ENCODE measurements around the gene FOXP4.
"Not testable (repeated sequence)": the region's sequence is repeated elsewhere in the genome, so short reads cannot be mapped to it uniquely, and the experiment has no call there.

FOXP4 gene

GRCh38 chr6:41608443-41609151 lies 62.4 kb downstream of the FOXP4 start:
- no peaks in the 10 kb centered on the region for H3K36me3 ChIP-seq (ENCODE audit: insufficient read depth, low read length)
- no peaks in the 10 kb centered on the region for H3K4me1 ChIP-seq (ENCODE audit: insufficient read depth, low read length)
- no peak overlapping the region for H3K9ac ChIP-seq (ENCODE audit: low read depth, low read length)
- H3K9me3 ChIP-seq (ENCODE audit: control insufficient read depth, insufficient read depth, low read length) = peaks cover 3% of the 10 kb centered on the region; the same call in 1 of the 2 replicates

GRCh38 chr6:41614715-41615114 lies 68.5 kb downstream of the FOXP4 start:
- Histone ChIP-seq H3K36me3 (ENCODE audit: insufficient read depth, low read length) (no peaks in the 10 kb centered on the region), H3K9me3 (ENCODE audit: control insufficient read depth, insufficient read depth, low read length) (peaks cover 8% of the 10 kb centered on the region), H3K4me1 (ENCODE audit: insufficient read depth, low read length) (no peaks in the 10 kb centered on the region), H3K9ac (ENCODE audit: low read depth, low read length) (no peak overlapping the region)

- Histone ChIP-seq H3K36me3 (ENCODE audit: insufficient read depth, low read length) (no peaks in the 10 kb centered on the region), H3K9me3 (ENCODE audit: control insufficient read depth, insufficient read depth, low read length) (peaks cover 8% of the 10 kb centered on the region), H3K9ac (ENCODE audit: low read depth, low read length) (no peak overlapping the region), H3K4me1 (ENCODE audit: insufficient read depth, low read length) (no peaks in the 10 kb centered on the region)
Measured at GRCh38 chr6:41615311-41615710, 69.1 kb downstream of the FOXP4 start.

- Histone ChIP-seq H3K4me1 (ENCODE audit: insufficient read depth, low read length) (0 out of 2 replicates have a peak, but pooled peaks cover 2% of the 10 kb centered on the region), H3K36me3 (ENCODE audit: insufficient read depth, low read length) (no peaks in the 10 kb centered on the region), H3K9ac (ENCODE audit: low read depth, low read length) (no peak overlapping the region), H3K9me3 (ENCODE audit: control insufficient read depth, insufficient read depth, low read length) (peaks cover 5% of the 10 kb centered on the region; the same call in 1 of the 2 replicates)
Measured at GRCh38 chr6:41618598-41618997, 72.4 kb downstream of the FOXP4 start.

- not testable (repeated sequence) for H3K9ac ChIP-seq (ENCODE audit: low read depth, low read length); H3K9me3 ChIP-seq (ENCODE audit: control insufficient read depth, insufficient read depth, low read length); H3K4me1 ChIP-seq (ENCODE audit: insufficient read depth, low read length); H3K36me3 ChIP-seq (ENCODE audit: insufficient read depth, low read length)
Measured at GRCh38 chr6:41619193-41619592, 73.0 kb downstream of the FOXP4 start.

GRCh38 chr6:41621367-41621766 lies 75.2 kb downstream of the FOXP4 start:
- H3K9me3 ChIP-seq (ENCODE audit: control insufficient read depth, insufficient read depth, low read length) = no peaks in the 10 kb centered on the region; the same call in 1 of the 2 replicates
- H3K4me1 ChIP-seq (ENCODE audit: insufficient read depth, low read length) = peaks cover 2% of the 10 kb centered on the region; the same call in 1 of the 2 replicates
- no peak overlapping the region for H3K9ac ChIP-seq (ENCODE audit: low read depth, low read length)
- no peaks in the 10 kb centered on the region for H3K36me3 ChIP-seq (ENCODE audit: insufficient read depth, low read length)

- Histone ChIP-seq H3K4me1 (ENCODE audit: insufficient read depth, low read length) (peaks cover 2% of the 10 kb centered on the region; the same call in 1 of the 2 replicates), H3K36me3 (ENCODE audit: insufficient read depth, low read length) (no peaks in the 10 kb centered on the region), H3K9me3 (ENCODE audit: control insufficient read depth, insufficient read depth, low read length) (no peaks in the 10 kb centered on the region; the same call in 1 of the 2 replicates), H3K9ac (ENCODE audit: low read depth, low read length) (no peak overlapping the region)
Measured at GRCh38 chr6:41621802-41622201, 75.6 kb downstream of the FOXP4 start.

GRCh38 chr6:41622206-41622988 lies 76.2 kb downstream of the FOXP4 start:
- Histone ChIP-seq H3K36me3 (ENCODE audit: insufficient read depth, low read length) (no peaks in the 10 kb centered on the region), H3K9me3 (ENCODE audit: control insufficient read depth, insufficient read depth, low read length) (no peaks in the 10 kb centered on the region; the same call in 1 of the 2 replicates), H3K4me1 (ENCODE audit: insufficient read depth, low read length) (peaks cover 2% of the 10 kb centered on the region; the same call in 1 of the 2 replicates), H3K9ac (ENCODE audit: low read depth, low read length) (no peak overlapping the region)

- no peak overlapping the region for H3K9ac ChIP-seq (ENCODE audit: low read depth, low read length)
- H3K9me3 ChIP-seq (ENCODE audit: control insufficient read depth, insufficient read depth, low read length) = no peaks in the 10 kb centered on the region; the same call in 1 of the 2 replicates
- peaks cover 2% of the 10 kb centered on the region; the same call in 1 of the 2 replicates for H3K4me1 ChIP-seq (ENCODE audit: insufficient read depth, low read length)
- H3K36me3 ChIP-seq (ENCODE audit: insufficient read depth, low read length) = no peaks in the 10 kb centered on the region
Measured at GRCh38 chr6:41623330-41623729, 77.1 kb downstream of the FOXP4 start.

- H3K9me3 ChIP-seq (ENCODE audit: control insufficient read depth, insufficient read depth, low read length) = no peaks in the 10 kb centered on the region; the same call in 1 of the 2 replicates
- no peak overlapping the region for H3K9ac ChIP-seq (ENCODE audit: low read depth, low read length)
- no peaks in the 10 kb centered on the region for H3K36me3 ChIP-seq (ENCODE audit: insufficient read depth, low read length)
- H3K4me1 ChIP-seq (ENCODE audit: insufficient read depth, low read length) = peaks cover 2% of the 10 kb centered on the region; the same call in 1 of the 2 replicates
Measured at GRCh38 chr6:41624621-41625380, 78.6 kb downstream of the FOXP4 start.

- no peaks in the 10 kb centered on the region; the same call in 1 of the 2 replicates for H3K9me3 ChIP-seq (ENCODE audit: control insufficient read depth, insufficient read depth, low read length)
- H3K36me3 ChIP-seq (ENCODE audit: insufficient read depth, low read length) = no peaks in the 10 kb centered on the region
- H3K9ac ChIP-seq (ENCODE audit: low read depth, low read length) = no peak overlapping the region
- peaks cover 2% of the 10 kb centered on the region; the same call in 1 of the 2 replicates for H3K4me1 ChIP-seq (ENCODE audit: insufficient read depth, low read length)
Measured at GRCh38 chr6:41625442-41625841, 79.3 kb downstream of the FOXP4 start.

GRCh38 chr6:41626022-41626421 lies 79.8 kb downstream of the FOXP4 start:
- Histone ChIP-seq H3K9ac (ENCODE audit: low read depth, low read length) (no peak overlapping the region), H3K4me1 (ENCODE audit: insufficient read depth, low read length) (peaks cover 2% of the 10 kb centered on the region; the same call in 1 of the 2 replicates)

GRCh38 chr6:41626917-41627316 lies 80.7 kb downstream of the FOXP4 start:
- Histone ChIP-seq H3K9ac (ENCODE audit: low read depth, low read length) (no peak overlapping the region), H3K9me3 (ENCODE audit: control insufficient read depth, insufficient read depth, low read length) (no peaks in the 10 kb centered on the region; the same call in 1 of the 2 replicates), H3K36me3 (ENCODE audit: insufficient read depth, low read length) (no peaks in the 10 kb centered on the region), H3K4me1 (ENCODE audit: insufficient read depth, low read length) (peaks cover 2% of the 10 kb centered on the region; the same call in 1 of the 2 replicates)

More at GRCh38 chr6:41626022-41626421, 79.8 kb downstream of the FOXP4 start:
- Histone ChIP-seq H3K9me3 (ENCODE audit: control insufficient read depth, insufficient read depth, low read length) (no peaks in the 10 kb centered on the region; the same call in 1 of the 2 replicates), H3K36me3 (ENCODE audit: insufficient read depth, low read length) (no peaks in the 10 kb centered on the region)

- Histone ChIP-seq H3K9ac (ENCODE audit: low read depth, low read length) (no peak overlapping the region), H3K36me3 (ENCODE audit: insufficient read depth, low read length) (no peaks in the 10 kb centered on the region), H3K9me3 (ENCODE audit: control insufficient read depth, insufficient read depth, low read length) (no peaks in the 10 kb centered on the region; the same call in 1 of the 2 replicates), H3K4me1 (ENCODE audit: insufficient read depth, low read length) (no peaks in the 10 kb centered on the region; the same call in 1 of the 2 replicates)
Measured at GRCh38 chr6:41629128-41629527, 82.9 kb downstream of the FOXP4 start.
